A549 (cell line): ENCODE data around the gene FOXN4.

Source experiments
- CTCF ChIP-seq: fragments of >200 bp; sonication (Bioruptor Twin); formaldehyde crosslinking; IDR thresholded peaks from 3 replicates; pipeline ENCODE4 v1.5.1; 2016
- FOXS1 ChIP-seq: fragments of 250-450 bp; sonication (Bioruptor Pico); IDR thresholded peaks from 2 replicates; pipeline ENCODE4 v1.5.0; 2020; ENCODE audit warnings: mild to moderate bottlenecking, moderate library complexity
- JUNB ChIP-seq: fragments of >200 bp; sonication (Bioruptor Twin); formaldehyde crosslinking; IDR thresholded peaks from 2 replicates; pipeline ENCODE4 v1.6.1; 2016
- PHF8 ChIP-seq: fragments of 200-600 bp; sonication (generic); IDR thresholded peaks from 2 replicates; pipeline ENCODE4 v1.6.1; 2016; ENCODE audit warnings: low read depth, mild to moderate bottlenecking, antibody characterized with exemption, moderate library complexity, borderline replicate concordance
- POLR2A ChIP-seq: IDR thresholded peaks from 2 replicates; pipeline ENCODE4 v1.6.1; 2012; ENCODE audit warnings: mild to moderate bottlenecking, low read length
- RAD21 ChIP-seq, 2 experiments: fragments of >200 bp in 1 of 2; sonication (Bioruptor Twin) in 1 of 2; formaldehyde crosslinking in 1 of 2; IDR thresholded peaks in 1 of 2; conservative IDR thresholded peaks in 1 of 2; 2 replicates in 1 of 2; 3 replicates in 1 of 2; pipeline ENCODE4 v1.6.1; 2012 to 2018; ENCODE audit warnings: inconsistent platforms in 1 of 2
- ZFP36 ChIP-seq: fragments of 450-650 bp; IDR thresholded peaks from 2 replicates; pipeline ENCODE4 v1.6.1; 2014; ENCODE audit warnings: borderline replicate concordance; ENCODE audit not compliant: partially characterized antibody

DNA sequence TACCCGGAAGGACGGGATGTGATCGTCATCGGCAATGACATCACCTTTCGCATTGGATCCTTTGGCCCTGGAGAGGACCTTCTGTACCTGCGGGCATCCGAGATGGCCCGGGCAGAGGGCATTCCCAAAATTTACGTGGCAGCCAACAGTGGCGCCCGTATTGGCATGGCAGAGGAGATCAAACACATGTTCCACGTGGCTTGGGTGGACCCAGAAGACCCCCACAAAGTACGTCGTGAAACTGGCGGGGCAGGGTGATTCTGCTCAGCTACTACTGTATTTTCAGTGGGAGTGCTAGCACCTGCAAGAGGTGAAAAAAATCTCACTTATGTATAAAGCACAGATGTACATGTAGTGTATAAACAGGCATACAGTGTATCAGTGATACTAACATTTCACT, 62.9 kb downstream of the FOXN4 start:
- TF ChIP-seq POLR2A (no peak), JUNB (no peak), CTCF (no peak), PHF8 (no peak), FOXS1 (no peak), ZFP36 (no peak), RAD21 (conservative IDR thresholded peaks at IDR 0.05 in 1 of 2, IDR thresholded peaks at IDR 0.05 in 1 of 2) (no peak)
